Heart right ventricle (tissue), 16 donors: ENCODE data around the gene LLGL2. TPM values are rescaled to one million over a fixed set of nuclear protein-coding genes. Genes with fewer than 3 reads are reported as not detected.

Source experiments
- ATAC-seq, 8 donors: fragments of 200-7000 bp; cut with Tn5 transposase; one replicate each; pipeline ENCODE4 v1.9.1; 2020; ENCODE audit warnings: mild to moderate bottlenecking in 8 of 8, moderate library complexity in 8 of 8, moderate number of reproducible peaks in 1 of 8
- DNase-seq, 2 donors: peaks; one replicate each; pipeline ENCODE4 v3.0.0-alpha.2; 2020
- H3K27ac ChIP-seq, 10 donors: fragments of 200-600 bp; sonication (generic) in 2 of 10; one replicate each; pipeline versions ENCODE4 v1.5.0 to v1.8.0; 2020 to 2022; ENCODE audit warnings: mild to moderate bottlenecking in 3 of 10
- H3K27me3 ChIP-seq, 7 donors: fragments of 200-600 bp; one replicate each; pipeline ENCODE4 v1.8.0; 2021 to 2022; ENCODE audit warnings: mild to moderate bottlenecking in 2 of 7
- H3K36me3 ChIP-seq, 9 donors: fragments of 200-600 bp; sonication (generic) in 1 of 9; one replicate each; pipeline versions ENCODE4 v1.5.0 to v1.8.0; 2020 to 2022; ENCODE audit warnings: mild to moderate bottlenecking in 2 of 9
- H3K4me1 ChIP-seq, 9 donors: fragments of 200-600 bp; sonication (generic) in 1 of 9; one replicate each; pipeline versions ENCODE4 v1.5.0 to v1.8.0; 2020 to 2022; ENCODE audit warnings: mild to moderate bottlenecking in 4 of 9
- H3K4me3 ChIP-seq, 10 donors: fragments of 200-600 bp; sonication (generic) in 2 of 10; one replicate each; pipeline versions ENCODE4 v1.5.0 to v1.8.0; 2020 to 2022; ENCODE audit warnings: mild to moderate bottlenecking in 7 of 10, moderate library complexity in 2 of 10
- H3K9me3 ChIP-seq, 11 donors: fragments of 200-600 bp in 10 of 11; sonication (generic) in 2 of 11; one replicate each; pipeline versions ENCODE4 v1.5.0 to v1.8.0; 2013 to 2022; ENCODE audit warnings: mild to moderate bottlenecking in 2 of 11, control low read depth in 1 of 11, moderate library complexity in 1 of 11
- WGBS, 2 donors: extraction: QIAGEN DNeasy Blood & Tissue Kit; methylation state at CpG; one replicate each; pipeline ENCODE4 v1.1.7; 2013; ENCODE audit warnings: inconsistent platforms in 1 of 2; 5-methylcytosine and 5-hydroxymethylcytosine counted together
- intact Hi-C, 10 donors: fragments of 100-400 bp; cut with DNase I; formaldehyde crosslinking; loops; one replicate each; pipeline versions ENCODE4 v1.11.1 to v1.14.2; 2022
- polyA plus RNA-seq, 2 donors: library from polyadenylated mRNA; stranded (reverse); fragments of 200-250 nt; gene quantifications; one replicate each; pipeline ENCODE4 v1.2.3, GENCODE V29; 2013
- total RNA-seq, 10 donors: library from RNA; stranded (reverse); fragmentation: NEBNext Ultra II Directional in 3 of 10; extraction: Animal tissue kit (Norgen Biotek cat#: 25700) in 3 of 10; gene quantifications; one replicate each; pipeline versions ENCODE4 v1.2.1 to v1.2.4, GENCODE V29; 2021 to 2023
- TF ChIP-seq, protein P1 (sequence below), 9 donors: fragments of 200-600 bp; sonication (generic) in 2 of 9; IDR thresholded peaks; one replicate each; pipeline versions ENCODE4 v1.5.0 to v1.8.0; 2021 to 2022; ENCODE audit warnings: antibody characterized with exemption in 9 of 9, mild to moderate bottlenecking in 5 of 9, moderate library complexity in 1 of 9
- donor health status: Arrhythmogenic right ventricular cardiomyopathy.
- donor health status: ischemic (EF 13 %, LVEDD 7.1; RV severe dilation, severe dysfunction).
- donor health status: healthy with polysubstance abuse.
- donor health status: DM: no; HTN: yes; CAD: no.
- donor health status: DM: no; HTN: no; CAD: no.
- donor health status: ischemic (EF 25% LVEDD 6.9; RV normal size, moderate dysfunction).
- donor health status: ischemic (EF 25% LVEDD 5.7; RV mildly dilated, moderate dysfunction).
- donor health status: healthy.
- donor health status: DM: yes; HTN: yes; CAD: no.
- donor health status: Ischemic cardiomyopathy.
- donor health status: ischemic (EF 35%, LVEDD 5.7; RV mildly dilated, moderate dysfunction).
- donor health status: nonischemic (EF 11% LVEDD 7.7; RV severe dilation, severe dysfunction).
- donor health status: DM: yes; HTN: yes; CAD: no.
- donor health status: PGD.
- donor health status: ischemic (EF 29% LVEDD 5.4; RV normal size, mild dysfunction).
- donor health status: nonischemic (EF 23%, LVEDD 6.1; RV moderate dilation, normal function).

The LLGL2 gene
- total and polyA plus RNA-seq, 12 donors = 1.1 to 14.8 (median 3.3) TPM

GRCh38 chr17:75515496-75516254, 9.8 kb upstream of the LLGL2 start, which contains the start of gene CASKIN2:
Gene CASKIN2, minus strand, starts transcription at chr17:75515537. Its CDS starts 1,733 bp downstream, at chr17:75513804.
- ATAC-seq (peak; percentile 87 to 94 (median 92)), DNase-seq (peak; percentile 98)
- intact Hi-C loops = loop anchor here in 9 of 10 donors (1.0 to 10.0 kb wide), 6 partner anchors 71 to 91 kb away; partner anchors contain the start of gene MYO15B (in 5 of the 9)
- Histone ChIP-seq H3K4me3 (peak within 1 kb of the TSS; percentile 79 to 98 (median 93)), H3K4me1 (peaks cover 20 to 58% (median 51%) of the 10 kb centered on the region in 9 donors), H3K9me3 (no peaks in the 10 kb centered on the region), H3K27me3 (peaks cover 0 to 13% (median 0%) of the 10 kb centered on the region in 7 donors), H3K27ac (peak within 1 kb of the TSS; percentile 81 to 98 (median 92)), H3K36me3 (peaks cover 0 to 50% (median 3%) of the 10 kb centered on the region in 9 donors)
- 0% methylated on average over 63 to 78 of the region's 78 CpGs for WGBS, 2 donors
- TF ChIP-seq, protein P1, sequence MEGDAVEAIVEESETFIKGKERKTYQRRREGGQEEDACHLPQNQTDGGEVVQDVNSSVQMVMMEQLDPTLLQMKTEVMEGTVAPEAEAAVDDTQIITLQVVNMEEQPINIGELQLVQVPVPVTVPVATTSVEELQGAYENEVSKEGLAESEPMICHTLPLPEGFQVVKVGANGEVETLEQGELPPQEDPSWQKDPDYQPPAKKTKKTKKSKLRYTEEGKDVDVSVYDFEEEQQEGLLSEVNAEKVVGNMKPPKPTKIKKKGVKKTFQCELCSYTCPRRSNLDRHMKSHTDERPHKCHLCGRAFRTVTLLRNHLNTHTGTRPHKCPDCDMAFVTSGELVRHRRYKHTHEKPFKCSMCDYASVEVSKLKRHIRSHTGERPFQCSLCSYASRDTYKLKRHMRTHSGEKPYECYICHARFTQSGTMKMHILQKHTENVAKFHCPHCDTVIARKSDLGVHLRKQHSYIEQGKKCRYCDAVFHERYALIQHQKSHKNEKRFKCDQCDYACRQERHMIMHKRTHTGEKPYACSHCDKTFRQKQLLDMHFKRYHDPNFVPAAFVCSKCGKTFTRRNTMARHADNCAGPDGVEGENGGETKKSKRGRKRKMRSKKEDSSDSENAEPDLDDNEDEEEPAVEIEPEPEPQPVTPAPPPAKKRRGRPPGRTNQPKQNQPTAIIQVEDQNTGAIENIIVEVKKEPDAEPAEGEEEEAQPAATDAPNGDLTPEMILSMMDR (IDR thresholded peaks at IDR 0.05) = peak; percentile 93 to 100 (median 96)

- peak; percentile 85 to 92 (median 90) for ATAC-seq
- WGBS, 2 donors = 0 to 1% methylated on average over 30 to 45 of the region's 45 CpGs
- TF ChIP-seq, protein P1 (IDR thresholded peaks at IDR 0.05) = no peak
- Histone ChIP-seq H3K27ac (peak within 1 kb of the TSS; percentile 81 to 98 (median 92)), H3K9me3 (no peaks in the 10 kb centered on the region), H3K4me1 (peaks cover 15 to 53% (median 46%) of the 10 kb centered on the region in 9 donors), H3K36me3 (peaks cover 0 to 45% (median 3%) of the 10 kb centered on the region in 9 donors), H3K4me3 (peak within 1 kb of the TSS; percentile 79 to 98 (median 93)), H3K27me3 (peaks cover 0 to 13% (median 0%) of the 10 kb centered on the region in 7 donors)
- intact Hi-C loops = loop anchor here in 8 of 10 donors (5.0 to 10.0 kb wide), 3 partner anchors 71 to 91 kb away; partner anchors contain the start of gene MYO15B (in 5 of the 8)
- DNase-seq = peak; percentile 95 to 97
These were observed 9.3 kb upstream of the LLGL2 start, which contains the start of gene TSEN54 for GRCh38 chr17:75516255-75516618. Gene TSEN54, plus strand, starts transcription at chr17:75516528. Its CDS starts 33 bp downstream, at chr17:75516561.

- Histone ChIP-seq H3K27ac (peak overlapping the region in 9 of 10 donors; percentile 58 to 98 (median 75)), H3K36me3 (peaks cover 0 to 43% (median 3%) of the 10 kb centered on the region in 9 donors), H3K9me3 (no peaks in the 10 kb centered on the region), H3K4me1 (peaks cover 10 to 47% (median 40%) of the 10 kb centered on the region in 9 donors), H3K27me3 (peaks cover 0 to 13% (median 0%) of the 10 kb centered on the region in 7 donors), H3K4me3 (peak overlapping the region; percentile 61 to 98 (median 90))
- intact Hi-C loops = loop anchor here in 8 of 10 donors (5.0 to 10.0 kb wide), 3 partner anchors 71 to 92 kb away; partner anchors contain the start of gene MYO15B (in 5 of the 8)
- TF ChIP-seq, protein P1 (IDR thresholded peaks at IDR 0.05) = no peak
- 1% methylated on average over 56 to 65 of the region's 65 CpGs for WGBS, 2 donors
- peak in 1 of 2 donors; percentile 54 for DNase-seq
- ATAC-seq = no peak
These were observed 8.7 kb upstream of the LLGL2 start for GRCh38 chr17:75516619-75517296.
